Body of pancreas (tissue), 4 donors: ENCODE measurements around the gene ARMC10.

ENCODE experiments used
- CTCF ChIP-seq, 7 experiments: fragments of 450-650 bp in 4 of 7; fragments of 200-600 bp in 3 of 7; sonication (generic) in 3 of 7; IDR thresholded peaks; one replicate each; pipeline ENCODE4 v1.5.1; 2016 to 2019; ENCODE audit warnings: antibody characterized with exemption in 7 of 7
- POLR2A ChIP-seq, 3 donors: fragments of 450-650 bp; IDR thresholded peaks; one replicate each; pipeline ENCODE4 v1.6.1; 2016; ENCODE audit warnings: antibody characterized with exemption in 3 of 3, mild to moderate bottlenecking in 2 of 3

- TF ChIP-seq CTCF (IDR thresholded peaks at IDR 0.05), result no peak
- no peak for TF ChIP-seq POLR2A (IDR thresholded peaks at IDR 0.05)
Measured at GRCh38 chr7:103119791-103120291, 44.9 kb downstream of the ARMC10 start.
